ENCODE data around the gene SLC13A3.
A peak's percentile ranks its signal among the peaks of the same experiment; 100 is the strongest.
"Not testable (repeated sequence)": the region's sequence is repeated elsewhere in the genome, so short reads cannot be mapped to it uniquely, and the experiment has no call there.

The SLC13A3 gene

DNA sequence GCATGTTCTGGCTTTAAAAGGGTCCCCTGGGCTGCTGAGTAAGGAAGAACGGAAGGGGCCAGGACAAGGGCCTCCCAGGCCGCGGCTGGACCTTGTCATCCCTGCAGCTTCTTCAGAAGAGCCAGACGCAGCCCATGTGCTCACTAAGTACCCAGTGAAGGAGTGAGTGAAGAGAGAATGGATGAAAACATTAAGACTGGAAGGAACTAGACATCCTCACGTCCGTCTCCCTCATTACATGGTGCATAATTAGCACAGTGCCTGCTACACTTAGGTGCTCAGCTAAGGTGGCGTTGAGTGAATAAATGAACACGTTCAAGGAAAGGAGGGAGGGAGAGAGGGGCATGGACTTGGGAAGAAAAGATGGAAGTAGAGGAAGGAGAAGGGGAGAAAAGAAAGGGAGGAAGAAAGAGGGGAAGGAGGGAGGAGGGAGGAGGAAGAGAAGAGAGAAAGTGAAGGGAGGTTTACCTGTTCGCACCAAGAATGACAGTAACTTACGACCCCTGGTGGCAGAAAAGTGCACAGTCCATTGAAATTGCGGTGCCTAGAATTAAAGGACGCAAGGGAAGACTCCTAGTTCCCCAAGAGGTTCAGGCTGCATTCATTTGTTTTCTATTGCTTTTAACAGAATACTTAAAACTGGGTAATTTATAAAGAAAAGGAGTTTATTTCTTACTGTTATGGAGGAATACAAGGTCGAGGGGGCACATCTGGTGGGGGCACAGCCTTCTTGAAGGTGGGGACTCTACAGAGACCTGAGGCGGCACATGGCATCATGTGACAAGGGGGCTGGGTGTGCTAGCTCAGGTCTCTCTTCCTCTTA is 30.0 kb upstream of the SLC13A3 start:
- DNase-seq (ENCODE audit: low spot score) = peak; percentile 79

DNA sequence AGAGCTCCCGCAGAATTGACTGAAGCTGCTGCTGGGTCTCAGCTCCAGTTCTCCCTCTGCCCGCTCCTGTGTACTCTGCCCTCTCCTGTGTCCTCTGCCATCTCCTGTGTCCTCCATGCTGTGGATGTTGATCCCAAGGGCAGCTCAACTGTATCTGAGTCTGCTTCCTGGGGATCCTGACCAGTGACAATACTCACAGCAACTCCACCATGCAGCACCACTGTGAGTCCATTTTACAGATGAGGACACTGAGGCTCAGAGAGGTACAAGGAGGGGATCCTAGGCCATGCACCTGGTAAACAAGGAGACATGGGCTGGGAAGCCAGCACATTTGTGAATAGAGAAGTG is 29.4 kb upstream of the SLC13A3 start:
- DNase-seq (ENCODE audit: low spot score) = no peak

DNA sequence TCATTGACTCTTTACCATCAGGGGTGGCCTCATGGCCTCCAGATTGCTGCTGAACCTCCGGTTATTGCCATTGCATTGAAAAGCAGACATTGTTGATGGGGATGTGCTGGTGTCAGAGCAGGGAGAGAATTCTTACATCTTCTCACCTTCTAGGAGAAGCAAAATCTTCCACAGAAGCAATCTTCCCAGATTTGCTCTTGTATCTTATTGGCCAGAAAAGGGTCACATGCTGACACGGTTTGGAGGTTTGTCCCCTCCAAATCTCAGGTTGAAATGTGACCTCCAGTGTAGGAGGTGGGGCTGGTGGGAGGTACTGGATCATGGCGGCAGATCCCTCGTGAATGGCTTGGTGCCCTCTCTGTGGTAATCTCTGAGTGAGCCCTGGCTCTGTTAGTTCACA is 27.3 kb upstream of the SLC13A3 start:
- DNase-seq (ENCODE audit: low spot score) = no peak

DNA sequence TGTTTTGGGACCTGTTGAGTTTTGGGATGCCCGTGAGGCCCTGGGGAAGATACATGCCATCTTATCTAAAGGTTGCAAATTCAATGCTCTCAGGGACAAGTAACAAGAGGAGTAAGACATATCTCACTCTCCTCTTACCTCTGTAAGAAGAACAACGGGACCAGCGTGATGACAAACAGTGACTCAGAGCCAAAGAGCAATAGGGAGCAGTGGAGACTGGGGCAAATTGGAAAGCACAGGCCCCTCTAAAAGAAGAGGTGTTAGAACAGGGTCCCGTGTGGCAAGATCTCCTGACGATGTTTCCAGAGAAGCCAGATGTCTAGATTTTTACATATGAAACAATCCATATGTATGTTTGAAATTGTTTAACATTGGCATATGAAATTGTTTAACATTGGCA is 26.3 kb upstream of the SLC13A3 start:
- DNase-seq (ENCODE audit: low spot score) = no peak

DNA sequence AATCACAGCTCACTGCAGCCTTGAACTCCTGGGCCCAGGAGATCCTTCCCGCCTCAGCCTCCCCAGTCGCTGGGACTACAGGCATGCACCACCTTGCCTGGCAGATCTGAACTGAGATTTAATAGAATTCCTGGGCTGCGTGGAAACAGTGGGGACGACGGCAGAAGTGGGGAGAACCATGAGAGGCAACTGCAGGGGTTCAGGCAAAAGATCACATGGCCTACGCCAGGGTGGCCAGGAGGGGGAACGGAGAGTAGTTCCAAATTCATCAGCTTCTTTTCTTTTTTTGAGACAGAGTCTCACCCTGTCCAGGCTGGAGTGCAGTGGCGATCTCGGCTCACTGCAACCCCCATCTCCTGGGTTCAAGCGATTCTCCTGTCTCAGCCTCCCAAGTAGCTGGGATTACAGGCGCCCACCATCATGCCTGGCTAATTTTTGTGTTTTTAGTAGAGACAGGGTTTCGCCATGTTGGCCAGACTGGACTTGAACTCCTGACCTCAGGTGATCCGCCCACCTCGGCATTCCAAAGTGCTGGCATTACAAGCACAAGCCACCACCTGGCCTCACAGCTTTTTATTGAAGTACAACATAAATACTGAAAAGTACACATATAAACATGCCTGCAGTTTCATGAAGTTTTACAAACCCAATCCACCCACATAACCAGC is 25.5 kb upstream of the SLC13A3 start:
- DNase-seq (ENCODE audit: low spot score) = not testable (repeated sequence)

DNA sequence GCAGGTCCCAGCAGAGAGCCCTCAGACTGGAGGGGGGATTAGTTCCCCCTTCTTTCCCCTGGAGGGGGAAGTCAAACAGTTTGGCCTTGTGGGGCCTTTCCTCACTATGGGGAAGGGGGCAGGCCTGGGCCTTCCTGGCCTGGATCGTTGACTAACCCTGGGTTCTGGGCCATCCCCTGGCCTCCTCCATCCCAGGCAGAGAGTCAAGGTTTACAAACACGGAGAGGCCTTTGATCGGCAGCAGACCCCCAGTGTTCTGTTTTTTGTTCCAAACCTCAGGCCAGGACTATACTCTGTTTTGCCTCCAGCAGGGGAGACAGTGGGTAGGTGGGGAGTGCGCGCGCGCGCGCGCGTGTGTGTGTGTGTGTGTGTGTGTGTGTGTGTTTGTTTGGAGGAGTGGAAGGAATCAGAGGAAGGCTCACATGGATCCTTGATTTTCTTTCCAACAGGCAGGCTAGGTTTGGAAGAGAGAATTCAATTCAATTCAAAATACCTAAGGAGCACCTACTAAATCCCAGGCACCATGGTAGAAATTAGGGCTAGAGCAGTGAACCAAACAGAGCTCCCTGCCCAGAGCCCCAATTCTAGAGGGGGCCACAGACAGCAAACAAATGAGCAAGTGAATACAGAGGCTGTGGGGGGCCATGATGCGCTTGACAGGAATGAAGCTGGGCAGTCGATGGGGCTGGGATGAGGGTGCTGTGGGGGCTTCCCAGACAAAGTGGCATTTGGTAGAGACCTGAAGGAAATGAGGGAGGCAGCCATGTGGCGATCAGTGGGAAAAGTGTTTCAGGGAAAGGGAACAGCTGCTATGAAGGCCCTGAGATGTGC is 23.2 kb upstream of the SLC13A3 start:
- no peak for DNase-seq (ENCODE audit: low spot score)

DNA sequence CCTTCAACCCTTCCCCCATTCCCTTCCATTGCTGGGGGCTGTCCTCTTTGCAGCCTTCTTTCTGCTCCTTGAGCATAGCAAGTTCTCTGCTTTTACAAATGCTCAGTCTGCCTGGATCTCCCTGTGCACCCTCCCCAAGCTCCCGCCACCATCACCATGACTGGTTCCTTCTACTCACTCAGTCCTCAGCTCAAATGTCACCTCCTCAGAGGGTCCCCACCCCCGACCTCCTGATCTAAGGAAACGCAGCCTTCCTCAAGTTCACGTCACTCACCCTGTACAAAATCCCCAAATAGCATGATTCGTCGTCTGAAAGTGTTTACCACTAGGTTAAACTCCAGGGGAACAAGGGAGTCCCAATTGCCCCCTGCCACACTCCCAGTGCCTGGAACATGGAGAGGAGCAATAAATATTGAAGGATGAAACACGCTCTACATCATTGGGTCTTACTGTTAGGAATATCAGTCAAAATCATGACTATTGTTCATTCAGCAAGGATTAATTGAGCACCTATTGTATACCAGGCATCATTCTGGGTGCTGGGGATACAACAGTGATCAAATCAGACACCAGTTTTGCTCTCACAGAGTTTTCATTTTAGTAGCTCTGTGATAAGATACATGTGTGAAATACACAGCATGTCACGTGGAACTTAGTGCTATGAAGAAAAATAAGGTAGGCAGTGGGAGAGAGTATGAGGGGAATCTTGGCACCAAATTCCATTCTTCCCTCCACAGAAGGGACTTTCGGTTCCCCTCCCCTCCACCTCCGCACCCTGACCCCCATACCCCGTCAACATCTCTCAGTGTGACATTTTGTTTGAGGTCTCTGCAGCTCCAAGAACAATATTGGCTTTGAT is 22.4 kb upstream of the SLC13A3 start:
- no peak for DNase-seq (ENCODE audit: low spot score)

DNA sequence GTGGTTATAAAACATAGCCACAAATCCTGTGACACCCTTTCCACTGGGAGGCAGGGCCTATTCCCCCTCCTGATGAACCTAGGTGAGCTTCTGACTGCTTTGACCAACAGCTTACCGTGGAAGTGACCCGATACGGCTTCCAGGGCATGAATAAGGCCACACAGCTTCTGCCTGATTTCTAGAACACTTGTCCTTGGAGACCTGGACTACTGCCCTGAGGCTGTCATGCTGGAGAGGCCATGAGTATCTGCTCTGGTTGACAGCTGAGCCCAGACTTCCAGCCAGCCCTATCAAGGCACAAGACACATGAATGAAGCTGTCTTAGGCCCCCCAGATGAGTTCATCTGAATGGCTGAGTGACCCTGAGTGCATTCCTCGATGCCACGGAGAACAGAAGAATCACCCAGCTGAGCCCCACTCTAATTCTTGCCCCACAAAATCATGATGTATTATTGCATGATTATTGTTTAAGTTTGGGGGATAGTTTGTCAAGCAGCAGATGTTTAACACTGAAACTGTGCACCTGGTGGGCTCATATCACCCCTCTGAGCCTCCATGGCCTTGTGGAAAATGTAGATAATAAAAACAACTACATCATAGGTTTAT is 21.4 kb upstream of the SLC13A3 start:
- DNase-seq (ENCODE audit: low spot score) = no peak

DNA sequence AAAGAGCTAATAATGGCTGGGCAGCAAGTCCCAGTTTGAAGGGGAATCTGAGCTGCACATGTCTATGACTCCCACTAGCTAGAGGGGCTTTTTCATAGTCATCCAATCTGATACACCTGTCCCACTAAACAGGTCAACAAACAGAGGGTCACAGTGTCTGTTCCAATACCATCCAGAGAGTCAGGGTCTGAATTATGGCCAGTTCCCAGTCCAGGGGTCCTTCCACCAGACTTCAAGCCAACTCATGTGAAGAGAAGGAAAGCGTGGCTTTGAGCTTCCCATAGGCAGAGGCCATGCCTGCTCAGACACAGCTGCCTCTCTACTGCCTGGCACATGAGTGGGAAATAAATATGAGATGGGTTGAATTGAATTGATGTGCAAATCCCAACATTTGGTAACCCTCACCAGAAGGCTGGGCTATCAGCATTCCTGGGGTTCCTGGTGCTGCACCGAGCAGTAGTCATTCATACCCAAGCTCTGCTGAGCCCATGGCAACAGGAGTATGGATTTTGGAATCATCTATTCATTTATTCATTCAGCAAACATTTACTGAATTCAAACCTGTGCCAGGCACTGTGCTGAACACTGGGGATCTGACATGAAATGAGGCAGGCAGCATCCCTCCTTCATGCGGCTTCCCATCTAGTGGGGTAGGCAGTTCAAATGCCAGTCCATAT is 20.7 kb upstream of the SLC13A3 start:
- no peak for DNase-seq (ENCODE audit: low spot score)

DNA sequence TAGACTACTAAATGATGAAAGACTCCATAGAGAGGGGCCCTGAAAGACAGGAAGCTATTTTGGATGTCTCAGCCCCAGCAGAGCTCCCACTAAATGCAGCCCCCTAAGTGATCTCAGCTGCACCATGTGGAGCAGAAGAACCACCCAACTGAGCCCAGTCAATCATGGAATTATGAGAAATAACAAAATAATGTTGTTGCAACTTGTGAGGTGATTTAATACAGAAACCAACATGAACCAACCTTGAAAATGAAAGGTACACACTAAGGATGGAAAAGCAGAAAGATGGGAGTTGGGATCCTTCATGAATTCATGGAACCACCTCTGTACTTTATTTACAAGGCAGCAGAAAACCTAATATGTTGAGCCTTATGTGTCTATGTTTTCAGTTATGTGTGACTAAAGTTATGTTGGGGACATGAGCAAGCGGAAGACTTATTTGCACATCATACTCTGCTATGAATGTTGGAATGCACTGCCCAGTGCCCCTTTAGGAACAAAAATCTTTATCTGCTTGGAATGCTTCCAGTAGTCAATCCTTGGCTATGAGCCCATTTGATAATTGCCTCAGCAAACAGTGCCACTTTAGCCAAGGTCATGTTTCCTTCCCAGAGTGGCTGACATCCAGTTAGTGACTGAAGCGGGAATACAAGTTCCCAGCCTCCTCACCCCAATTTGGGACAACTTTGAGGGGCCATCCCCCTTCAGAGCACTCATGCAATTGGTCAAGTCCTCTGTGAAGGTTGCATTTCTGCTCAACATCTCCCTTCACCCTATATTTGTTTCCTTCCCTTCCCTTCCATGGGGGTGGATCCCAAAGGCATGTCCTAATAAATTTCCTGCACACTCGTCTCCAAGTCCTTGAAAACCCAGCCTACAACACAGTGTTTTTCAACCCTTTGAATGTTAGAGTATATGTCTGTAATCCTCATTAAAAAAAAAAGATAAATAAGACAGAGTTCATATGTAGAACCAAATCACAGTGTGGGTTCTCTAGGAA is 19.6 kb upstream of the SLC13A3 start:
- no peak for DNase-seq (ENCODE audit: low spot score)

DNA sequence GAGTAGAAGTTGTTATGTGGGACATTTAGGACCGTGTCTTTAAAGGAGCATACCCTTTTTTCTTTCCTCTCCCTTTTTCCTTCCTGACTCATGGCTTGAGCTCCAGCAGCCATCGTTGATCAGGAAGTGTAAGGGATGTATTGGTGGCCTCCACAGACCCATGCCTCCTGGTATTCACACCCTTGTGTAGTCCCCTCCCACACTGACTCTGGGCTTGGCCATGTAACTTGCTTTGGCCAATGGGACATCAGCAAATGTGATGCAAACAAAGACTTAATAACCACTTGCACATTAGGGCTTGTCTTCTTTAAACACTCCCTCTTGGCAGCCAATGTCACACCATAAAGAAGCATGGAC is 18.9 kb upstream of the SLC13A3 start:
- DNase-seq (ENCODE audit: low spot score) = no peak

DNA sequence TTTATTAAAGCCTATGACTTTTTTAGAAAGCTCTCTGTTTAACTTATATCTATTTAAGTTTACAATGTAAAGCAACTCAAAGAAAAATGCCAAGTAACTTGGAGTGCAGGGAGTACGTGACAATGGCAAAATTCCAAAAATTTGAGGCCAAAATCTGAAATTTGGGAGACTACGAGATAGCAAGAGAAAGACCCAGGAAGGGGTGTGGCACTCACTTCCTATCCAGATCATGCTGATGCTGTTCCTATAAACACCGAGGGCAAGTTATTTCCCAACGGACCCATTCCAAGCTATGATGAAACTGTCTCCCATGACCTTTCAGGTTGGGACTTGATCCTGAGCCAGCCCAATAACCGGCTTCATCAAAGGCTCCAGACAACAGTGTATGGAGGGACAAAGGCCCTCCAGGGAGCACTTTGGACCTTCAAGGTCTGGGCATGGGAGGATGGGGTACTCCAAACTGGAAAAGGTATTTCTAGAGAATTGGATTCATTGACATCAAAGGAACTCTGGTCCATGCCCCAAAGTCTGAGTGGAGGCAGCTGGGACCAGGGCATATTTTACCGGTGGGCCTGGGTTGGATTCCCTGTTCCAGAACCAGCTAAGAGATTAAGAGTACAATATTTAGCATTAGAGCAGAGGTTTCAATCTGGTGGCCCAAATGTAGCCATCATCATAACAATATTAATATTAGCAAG is 15.7 kb upstream of the SLC13A3 start:
- DNase-seq (ENCODE audit: low spot score) = no peak

DNA sequence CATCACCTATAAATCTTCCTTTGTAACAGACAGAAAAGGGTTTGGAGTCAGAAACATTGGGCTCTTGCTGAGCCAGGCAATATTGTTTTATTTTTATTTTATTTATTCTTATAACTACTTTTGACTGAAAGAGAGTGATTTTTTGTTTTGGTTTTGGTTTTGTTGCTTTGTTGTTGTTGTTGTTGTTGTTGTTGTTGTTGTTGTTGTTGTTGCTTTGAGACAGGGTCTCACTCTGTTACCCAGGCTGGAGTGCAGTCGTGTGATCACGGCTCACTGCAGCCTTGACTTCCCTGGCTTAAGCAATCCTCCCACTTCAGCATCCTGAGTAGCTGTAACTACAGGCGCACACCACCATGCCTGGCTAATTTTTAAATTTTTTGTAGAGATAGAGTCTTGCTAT is 15.0 kb upstream of the SLC13A3 start:
- no peak for DNase-seq (ENCODE audit: low spot score)

DNA sequence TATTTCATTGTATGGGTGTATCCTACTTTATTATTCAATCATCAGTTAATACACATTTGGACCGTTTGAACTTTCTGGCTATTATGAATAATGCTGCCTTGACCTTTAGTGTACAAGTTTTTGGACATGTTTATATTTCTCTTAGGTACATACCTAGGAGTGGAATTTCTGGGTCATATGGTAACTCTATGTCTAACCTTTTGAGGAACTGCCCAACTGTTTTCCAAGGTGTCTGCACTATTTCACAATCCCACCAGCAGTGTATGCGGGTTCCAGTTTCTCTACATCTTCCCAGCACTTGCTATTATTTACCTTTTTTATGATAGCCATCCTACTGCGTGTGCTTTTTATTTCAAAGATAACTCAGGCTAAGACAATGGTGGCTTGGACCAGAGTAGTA is 14.3 kb upstream of the SLC13A3 start:
- no peak for DNase-seq (ENCODE audit: low spot score)

DNA sequence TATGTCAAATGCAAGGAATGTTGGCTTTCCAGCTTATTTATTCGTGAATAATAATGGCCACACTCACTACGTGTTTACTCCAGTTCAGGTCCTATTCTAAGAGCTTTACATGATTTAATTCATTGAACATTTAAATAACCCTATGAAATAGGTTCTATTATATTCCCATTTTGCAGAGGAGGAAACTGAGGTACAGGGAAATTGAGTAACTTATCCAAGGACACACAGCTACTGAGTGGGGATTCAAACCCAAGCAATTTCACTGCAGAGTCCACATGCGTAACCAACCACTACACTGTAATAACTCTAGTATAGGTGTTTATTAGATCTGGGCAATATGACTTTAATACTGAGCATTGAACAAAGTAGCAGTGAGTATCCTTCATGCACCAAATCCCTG is 12.3 kb upstream of the SLC13A3 start:
- DNase-seq (ENCODE audit: low spot score) = no peak

DNA sequence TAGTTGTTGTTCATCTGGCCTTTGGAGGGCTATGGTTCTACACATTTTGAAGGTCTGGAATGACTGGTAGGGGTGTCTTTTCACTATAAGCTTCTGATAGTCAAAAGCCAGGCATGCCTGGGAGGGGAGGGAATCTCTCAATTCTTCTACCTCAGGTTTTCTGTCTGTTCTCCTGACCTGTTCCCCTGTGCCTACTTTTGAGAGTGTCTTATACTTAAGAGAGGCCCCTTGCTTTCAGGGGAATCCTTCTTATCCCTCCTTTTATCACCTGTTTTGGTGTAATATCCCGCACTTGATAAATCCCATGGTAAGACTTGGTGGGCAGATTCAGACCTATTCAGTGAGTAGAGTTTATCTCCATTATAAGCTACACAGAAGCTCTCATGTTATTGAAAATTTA is 10.4 kb upstream of the SLC13A3 start:
- DNase-seq (ENCODE audit: low spot score) = no peak

DNA sequence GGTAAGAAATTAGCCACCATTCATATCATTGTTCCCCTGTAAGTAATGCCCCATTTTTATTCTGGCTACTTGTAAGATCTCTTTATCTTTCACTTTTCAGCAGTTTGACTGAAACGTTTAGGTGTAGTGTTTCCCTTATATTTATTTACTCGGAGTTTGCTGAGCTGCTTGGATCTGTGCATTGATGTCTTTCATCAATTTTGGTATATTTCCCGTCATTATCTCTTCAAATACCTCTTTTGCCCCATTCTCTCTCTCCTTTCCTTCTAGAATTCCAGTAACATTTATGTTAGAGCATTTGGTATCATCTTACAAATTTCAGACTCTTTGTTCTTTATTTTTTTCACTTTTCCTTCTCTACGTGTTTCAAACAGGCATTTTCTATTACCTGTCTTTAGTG is 9.2 kb upstream of the SLC13A3 start:
- DNase-seq (ENCODE audit: low spot score) = no peak

DNA sequence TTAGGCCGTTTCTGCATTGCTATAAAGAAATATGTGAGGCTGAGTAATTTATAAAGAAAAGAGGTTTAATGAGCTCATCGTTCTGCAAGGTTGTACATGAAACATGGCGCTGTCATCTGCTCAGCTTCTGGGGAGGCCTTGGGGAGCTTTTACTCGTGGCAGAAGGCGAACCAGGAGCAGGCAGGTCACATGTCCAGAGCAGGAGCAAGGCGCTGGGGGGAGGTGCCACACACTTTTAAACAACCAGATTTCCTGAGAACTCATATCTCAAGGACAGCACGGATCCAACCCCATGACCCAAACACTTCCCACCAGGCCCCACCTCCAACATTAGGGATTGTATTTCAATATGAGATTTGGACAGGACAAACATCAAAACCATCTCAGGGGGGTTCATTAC is 6.4 kb upstream of the SLC13A3 start:
- no peak for DNase-seq (ENCODE audit: low spot score)

DNA sequence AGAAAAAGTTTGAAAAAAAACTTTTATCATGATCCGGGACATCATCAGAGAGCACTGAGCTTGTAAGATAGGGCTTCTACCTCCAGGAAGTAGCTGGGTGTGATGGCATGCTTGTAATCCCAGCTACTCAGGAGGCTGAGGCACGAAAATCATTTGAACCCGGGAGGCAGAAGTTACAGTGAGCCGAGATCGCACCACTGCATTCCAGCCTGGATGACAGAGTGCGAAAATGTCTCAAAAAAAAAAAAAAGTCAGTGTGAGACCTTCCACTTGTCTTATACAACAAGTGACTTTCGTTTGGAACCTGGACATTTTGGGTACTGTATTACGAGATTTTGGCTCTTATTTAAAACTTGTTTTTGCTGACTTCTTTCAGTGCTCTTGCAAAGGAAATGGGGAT is 5.9 kb upstream of the SLC13A3 start:
- DNase-seq (ENCODE audit: low spot score) = no peak

All from NAMALWA (cell line).